Erythroblast (primary cell): ENCODE measurements around the gene DDX4.

Experiments
- GATA1 ChIP-seq: IDR thresholded peaks from 2 replicates; pipeline ENCODE4 v1.6.1; 2011; ENCODE audit warnings: low read depth, mild to moderate bottlenecking, control low read depth, low read length, moderate library complexity
- POLR2A ChIP-seq: IDR thresholded peaks from 2 replicates; pipeline ENCODE4 v1.6.1; 2011; ENCODE audit warnings: mild to moderate bottlenecking, low read length

GRCh38 chr5:55847837-55848236 lies 110.0 kb downstream of the DDX4 start:
- TF ChIP-seq POLR2A (no peak), GATA1 (no peak)
